ENCODE results near the gene IMPA2. TPM values are rescaled to one million over a fixed set of nuclear protein-coding genes. Genes with fewer than 3 reads are reported as not detected.

The IMPA2 gene
- total and polyA plus RNA-seq, 2 of the 13 experiments (the other 11 are each of a cell fraction or from before 2014, with no cell fraction given), result 37.8 to 71.8 TPM

- in situ Hi-C loops (cut with HindIII; ENCODE audit: extremely low pct_ligation_motif_present, low pct_unique_long_range_greater_than_20kb), result no loop called here
These were observed 40.3 kb downstream of the IMPA2 start for GRCh38 chr18:12021596-12021995.

More at GRCh38 chr18:12021596-12021995, 40.3 kb downstream of the IMPA2 start:
- Histone ChIP-seq H3K9me3 (ENCODE audit: low read length) (no peaks in the 10 kb centered on the region), H3K36me3 (replicated peaks in 1 of 2; ENCODE audit: control insufficient read depth in 1 of 2, insufficient read depth in 2 of 2, low read length in 2 of 2) (peaks cover 9 to 28% of the 10 kb centered on the region in 2 experiments; a peak in 4 of 5 replicates), H4K20me1 (ENCODE audit: insufficient read depth, low read length) (no peaks in the 10 kb centered on the region; the same call in 1 of the 2 replicates), H2AFZ (ENCODE audit: low read length) (no peak overlapping the region), H3K4me1 (ENCODE audit: insufficient read depth, low read length) (peaks cover 16% of the 10 kb centered on the region), H3K9ac (ENCODE audit: insufficient read depth, low read depth, low read length) (no peak overlapping the region), H3K4me3 (replicated peaks in 1 of 3; ENCODE audit: insufficient read depth in 1 of 3, low read depth in 2 of 3, low read length in 3 of 3) (no peak overlapping the region), H3K79me2 (ENCODE audit: insufficient read depth, low read length) (no peaks in the 10 kb centered on the region), H3K4me2 (ENCODE audit: low read depth, low read length) (no peak overlapping the region), H3K27ac (ENCODE audit: extremely low read length, insufficient read depth, low read length) (peak overlapping the region; percentile 33), H3K27me3 (ENCODE audit: control insufficient read depth in 1 of 2, insufficient read depth in 2 of 2, low read length in 2 of 2) (no peaks in the 10 kb centered on the region; a peak in 1 of 5 replicates)
- BruUV-seq (replicated peaks), result no TSS peak
- intact Hi-C loops (cut with micrococcal nuclease; ENCODE audit: unreplicated experiment), result no loop called here
- TF ChIP-seq ONECUT2 (CRISPR knock-in tag; IDR thresholded peaks at IDR 0.05) (no peak), GMEB1 (CRISPR knock-in tag; IDR thresholded peaks at IDR 0.05; ENCODE audit: borderline replicate concordance) (no peak), CBX2 (IDR thresholded peaks at IDR 0.05; ENCODE audit: low read depth, low read length) (no peak), CBX2 (CRISPR knock-in tag; IDR thresholded peaks at IDR 0.05; ENCODE audit: low read depth) (no peak), ZNF687 (CRISPR knock-in tag; IDR thresholded peaks at IDR 0.05) (peak; percentile 19; the same call in 1 of the 2 replicates), SRSF1 (optimal IDR thresholded peaks at IDR 0.05; ENCODE audit: low read depth, low read length) (no peak)
- ChIA-PET POLR2A (interaction anchor here (1.0 to 2.0 kb wide), 3 partner anchors 9 to 41 kb away, joined by 3 to 7 read pairs (median 4); partner anchors contain the start of gene IMPA2), CTCF (ENCODE audit: low intra/inter-chr PET ratio, low total read pairs) (no interaction called here)
- DNase-seq (ENCODE audit: low spot score), result no peak
- no peak for ATAC-seq
- no peak for FAIRE-seq
- 92% methylated on average over 8 of the region's 8 CpGs for WGBS (ENCODE audit: low lambda C conversion rate)

All from HepG2 (cell line).